ENCODE measurements around the gene TMEM138.

GRCh38 chr11:61384271-61385242 lies 22.4 kb downstream of the TMEM138 start:
- TF ChIP-seq CTCF (conservative IDR thresholded peaks at IDR 0.05; ENCODE audit: low read length) (no peak; the same call in 1 of the 2 replicates), EZH2phosphoT487 (IDR thresholded peaks at IDR 0.05; ENCODE audit: borderline replicate concordance, low read depth, low read length) (no peak)
